DND-41 (cell line): ENCODE data around the gene PEG3.

ENCODE experiments used
- EZH2 ChIP-seq: IDR thresholded peaks from 3 replicates; pipeline ENCODE4 v1.6.1; 2012; ENCODE audit warnings: borderline replicate concordance, low read depth, mild to moderate bottlenecking, moderate library complexity, low read length, inconsistent platforms; ENCODE audit not compliant: severe bottlenecking
- TF ChIP-seq, protein P1 (sequence below): IDR thresholded peaks from 2 replicates; pipeline ENCODE4 v1.5.1; 2012; ENCODE audit warnings: borderline replicate concordance, low read length, moderate library complexity, mild to moderate bottlenecking; ENCODE audit not compliant: poor library complexity, severe bottlenecking; ENCODE audit errors: extremely low read depth

DNA sequence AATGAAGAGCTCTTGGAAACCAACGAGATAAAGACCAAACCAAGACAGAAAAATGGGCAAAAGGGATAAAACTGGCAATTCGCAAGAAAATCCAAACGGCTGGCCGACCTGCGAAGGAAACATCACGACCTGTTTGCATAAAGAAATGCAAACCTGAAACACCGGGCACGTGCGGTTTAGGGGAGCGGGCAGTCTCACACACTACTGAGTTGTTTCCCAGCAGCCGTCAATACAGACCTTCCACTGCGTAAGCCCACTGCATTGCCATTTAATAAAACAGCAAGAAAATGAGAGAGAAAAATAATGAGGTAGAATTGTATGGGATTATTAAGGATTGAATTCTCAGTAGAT is 642 bp upstream of the PEG3 start:
- TF ChIP-seq, protein P1, sequence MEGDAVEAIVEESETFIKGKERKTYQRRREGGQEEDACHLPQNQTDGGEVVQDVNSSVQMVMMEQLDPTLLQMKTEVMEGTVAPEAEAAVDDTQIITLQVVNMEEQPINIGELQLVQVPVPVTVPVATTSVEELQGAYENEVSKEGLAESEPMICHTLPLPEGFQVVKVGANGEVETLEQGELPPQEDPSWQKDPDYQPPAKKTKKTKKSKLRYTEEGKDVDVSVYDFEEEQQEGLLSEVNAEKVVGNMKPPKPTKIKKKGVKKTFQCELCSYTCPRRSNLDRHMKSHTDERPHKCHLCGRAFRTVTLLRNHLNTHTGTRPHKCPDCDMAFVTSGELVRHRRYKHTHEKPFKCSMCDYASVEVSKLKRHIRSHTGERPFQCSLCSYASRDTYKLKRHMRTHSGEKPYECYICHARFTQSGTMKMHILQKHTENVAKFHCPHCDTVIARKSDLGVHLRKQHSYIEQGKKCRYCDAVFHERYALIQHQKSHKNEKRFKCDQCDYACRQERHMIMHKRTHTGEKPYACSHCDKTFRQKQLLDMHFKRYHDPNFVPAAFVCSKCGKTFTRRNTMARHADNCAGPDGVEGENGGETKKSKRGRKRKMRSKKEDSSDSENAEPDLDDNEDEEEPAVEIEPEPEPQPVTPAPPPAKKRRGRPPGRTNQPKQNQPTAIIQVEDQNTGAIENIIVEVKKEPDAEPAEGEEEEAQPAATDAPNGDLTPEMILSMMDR = no peak
- no peak for TF ChIP-seq EZH2
